ENCODE data around the gene PACRGL. TPM values are rescaled to one million over a fixed set of nuclear protein-coding genes. Genes with fewer than 3 reads are reported as not detected.

Gene PACRGL
- total and polyA plus RNA-seq, 2 of the 4 experiments (the other 2 are of a cell fraction): 7.4 to 13.1 TPM

DNA sequence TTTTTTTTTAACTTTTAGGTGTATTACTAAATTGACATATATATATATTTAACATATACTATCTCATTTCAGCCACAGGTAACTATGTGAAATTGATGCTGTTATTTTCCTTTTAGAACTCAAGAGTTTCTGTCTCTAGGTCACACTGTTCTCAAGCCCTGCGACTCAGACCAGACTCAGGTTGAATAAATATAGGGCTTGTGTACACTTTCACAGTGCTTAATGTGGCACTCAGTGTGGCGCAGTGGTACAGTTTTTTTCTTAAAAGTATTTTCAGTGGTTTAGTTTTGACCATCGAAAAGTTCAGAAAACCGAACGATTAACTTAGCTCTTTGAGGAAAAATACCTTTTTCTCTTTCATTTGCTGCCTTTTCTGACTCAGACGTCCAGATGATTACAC is 24.7 kb downstream of the PACRGL start:
- H3K27ac ChIP-seq (ENCODE audit: insufficient read depth, low read length): no peak overlapping the region
- no peak overlapping the region for H3K4me3 ChIP-seq (ENCODE audit: insufficient read depth, low read depth, low read length)
- no peak overlapping the region for H2AK9ac ChIP-seq (replicated peaks; ENCODE audit: low read depth, low read length, poor library complexity)
- no peak overlapping the region for H2BK20ac ChIP-seq (ENCODE audit: low read depth, low read length)
- H3K4me2 ChIP-seq (ENCODE audit: low read depth, low read length): no peak overlapping the region
- H3K23ac ChIP-seq (ENCODE audit: low read depth, low read length): no peak overlapping the region
- H4K8ac ChIP-seq (ENCODE audit: low read depth in 2 of 2, low read length in 2 of 2): no peak overlapping the region
- no peak overlapping the region for H3K9ac ChIP-seq (ENCODE audit: low read depth, low read length)
- no peak overlapping the region for H3K4ac ChIP-seq (ENCODE audit: low read depth, low read length)
- H2BK15ac ChIP-seq (ENCODE audit: low read depth, low read length): no peak overlapping the region
- no peak for DNase-seq
- no CpG with 5 or more reads among the region's 6 CpGs for WGBS, 2 experiments (ENCODE audit: extremely low coverage in 2 of 2, insufficient read length in 1 of 2)
- ChIA-PET CTCF (no interaction called here), POLR2A (ENCODE audit: unreplicated experiment) (no interaction called here)
- no peak for ATAC-seq (ENCODE audit: low read depth)
- intact Hi-C loops (cut with micrococcal nuclease) (no loop called here), dilution Hi-C loops (cut with HindIII; ENCODE audit: low sequenced_read_pairs, unreplicated experiment) (no loop called here), in situ Hi-C loops (cut with MboI; ENCODE audit: low sequenced_read_pairs) (no loop called here)
- no peak overlapping the region for H2AK5ac ChIP-seq (ENCODE audit: low read depth, low read length)
- no peak overlapping the region for H2BK120ac ChIP-seq (ENCODE audit: low read depth, low read length)
- no TSS peak for BruUV-seq (replicated peaks)
- no peak overlapping the region for H4K5ac ChIP-seq (ENCODE audit: low read depth, low read length)
- H3K18ac ChIP-seq (ENCODE audit: low read depth, low read length): no peak overlapping the region
- H3K9me3 ChIP-seq (ENCODE audit: control insufficient read depth, insufficient read depth, low read length): peaks cover 4% of the 10 kb centered on the region; the same call in 1 of the 2 replicates
- no peaks in the 10 kb centered on the region for H3K27me3 ChIP-seq (ENCODE audit: control insufficient read depth, insufficient read depth, low read length)
- H2BK5ac ChIP-seq (ENCODE audit: low read depth, low read length, poor library complexity, severe bottlenecking): no peak overlapping the region
- no peaks in the 10 kb centered on the region for H3K9me1 ChIP-seq (ENCODE audit: insufficient read depth, low read length)
- H3K79me1 ChIP-seq (ENCODE audit: low read depth in 1 of 2, low read length in 2 of 2): no peaks in the 10 kb centered on the region
- no peak overlapping the region for H2AFZ ChIP-seq (replicated peaks; ENCODE audit: low read length, poor library complexity)
- H4K20me1 ChIP-seq (ENCODE audit: insufficient read depth, low read length): no peaks in the 10 kb centered on the region
- TF ChIP-seq, protein P1, sequence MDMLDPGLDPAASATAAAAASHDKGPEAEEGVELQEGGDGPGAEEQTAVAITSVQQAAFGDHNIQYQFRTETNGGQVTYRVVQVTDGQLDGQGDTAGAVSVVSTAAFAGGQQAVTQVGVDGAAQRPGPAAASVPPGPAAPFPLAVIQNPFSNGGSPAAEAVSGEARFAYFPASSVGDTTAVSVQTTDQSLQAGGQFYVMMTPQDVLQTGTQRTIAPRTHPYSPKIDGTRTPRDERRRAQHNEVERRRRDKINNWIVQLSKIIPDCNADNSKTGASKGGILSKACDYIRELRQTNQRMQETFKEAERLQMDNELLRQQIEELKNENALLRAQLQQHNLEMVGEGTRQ (IDR thresholded peaks at IDR 0.05; ENCODE audit: low read depth, low read length): no peak
- TF ChIP-seq RFX5 (IDR thresholded peaks at IDR 0.05; ENCODE audit: low read depth, low read length): no peak
- TF ChIP-seq SMC3 (IDR thresholded peaks at IDR 0.05; ENCODE audit: low read depth, low read length): no peak
- no peak for TF ChIP-seq MAFK (IDR thresholded peaks at IDR 0.05; ENCODE audit: low read depth, low read length)
- TF ChIP-seq NFE2L2 (IDR thresholded peaks at IDR 0.05; ENCODE audit: low read depth, low read length): no peak
- no peak for TF ChIP-seq FOS (IDR thresholded peaks at IDR 0.05; ENCODE audit: low read depth, low read length)
- TF ChIP-seq CEBPB (IDR thresholded peaks at IDR 0.05; ENCODE audit: low read depth, low read length): no peak
- no peak for TF ChIP-seq MAZ (IDR thresholded peaks at IDR 0.05; ENCODE audit: borderline replicate concordance, low read depth, low read length)
- TF ChIP-seq MXI1 (IDR thresholded peaks at IDR 0.05; ENCODE audit: borderline replicate concordance, low read depth, low read length): no peak
- no peak for TF ChIP-seq RAD21 (IDR thresholded peaks at IDR 0.05; ENCODE audit: low read length)
- no peak for TF ChIP-seq BHLHE40 (IDR thresholded peaks at IDR 0.05; ENCODE audit: low read depth, low read length)
- H3K56ac ChIP-seq (ENCODE audit: extremely low read depth, insufficient read depth, low read length): no peak overlapping the region
- peaks cover 12% of the 10 kb centered on the region for H3K36me3 ChIP-seq (ENCODE audit: control insufficient read depth, insufficient read depth, low read length)
- H3K4me1 ChIP-seq (ENCODE audit: control insufficient read depth, insufficient read depth, low read length): no peaks in the 10 kb centered on the region
- no peak overlapping the region for H3K14ac ChIP-seq (replicated peaks; ENCODE audit: low read depth, low read length)
- H4K91ac ChIP-seq (ENCODE audit: insufficient read depth, low read depth, low read length): no peak overlapping the region

Measured in IMR-90 (cell line).